NB4 (cell line): ENCODE data around the gene SULF2.

Source experiments
- POLR2A ChIP-seq: IDR thresholded peaks from 2 replicates; pipeline ENCODE4 v1.6.1; 2011; ENCODE audit warnings: mild to moderate bottlenecking; ENCODE audit not compliant: insufficient read length; ENCODE audit errors: extremely low read depth
- TF ChIP-seq, protein P1 (sequence below): IDR thresholded peaks from one replicate; pipeline ENCODE4 v1.5.1; 2012; ENCODE audit warnings: low read depth, low read length
- TF ChIP-seq, protein P2 (sequence below): IDR thresholded peaks from 2 replicates; pipeline ENCODE4 v1.6.1; 2011; ENCODE audit warnings: low read depth, low read length

DNA sequence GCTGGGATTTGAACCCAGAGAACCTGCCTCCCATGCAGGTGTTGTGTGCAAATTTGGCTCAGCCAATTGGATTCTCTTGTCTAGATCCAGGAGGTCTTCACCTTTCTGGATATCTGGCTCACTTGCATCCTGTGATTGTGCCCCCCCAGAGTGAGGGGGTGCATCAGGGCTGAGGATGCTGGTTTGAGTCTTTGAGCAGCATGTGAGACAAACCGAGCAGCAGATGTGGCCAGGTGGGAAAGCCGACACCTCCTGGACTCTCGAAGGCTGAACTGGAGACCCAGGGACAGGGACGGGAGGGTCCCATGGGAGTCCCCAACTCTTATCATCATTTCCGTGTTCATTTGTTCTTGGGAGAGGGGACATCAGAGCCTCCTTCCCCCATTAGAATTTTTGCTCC, 30.6 kb upstream of the SULF2 start:
- TF ChIP-seq, protein P1, sequence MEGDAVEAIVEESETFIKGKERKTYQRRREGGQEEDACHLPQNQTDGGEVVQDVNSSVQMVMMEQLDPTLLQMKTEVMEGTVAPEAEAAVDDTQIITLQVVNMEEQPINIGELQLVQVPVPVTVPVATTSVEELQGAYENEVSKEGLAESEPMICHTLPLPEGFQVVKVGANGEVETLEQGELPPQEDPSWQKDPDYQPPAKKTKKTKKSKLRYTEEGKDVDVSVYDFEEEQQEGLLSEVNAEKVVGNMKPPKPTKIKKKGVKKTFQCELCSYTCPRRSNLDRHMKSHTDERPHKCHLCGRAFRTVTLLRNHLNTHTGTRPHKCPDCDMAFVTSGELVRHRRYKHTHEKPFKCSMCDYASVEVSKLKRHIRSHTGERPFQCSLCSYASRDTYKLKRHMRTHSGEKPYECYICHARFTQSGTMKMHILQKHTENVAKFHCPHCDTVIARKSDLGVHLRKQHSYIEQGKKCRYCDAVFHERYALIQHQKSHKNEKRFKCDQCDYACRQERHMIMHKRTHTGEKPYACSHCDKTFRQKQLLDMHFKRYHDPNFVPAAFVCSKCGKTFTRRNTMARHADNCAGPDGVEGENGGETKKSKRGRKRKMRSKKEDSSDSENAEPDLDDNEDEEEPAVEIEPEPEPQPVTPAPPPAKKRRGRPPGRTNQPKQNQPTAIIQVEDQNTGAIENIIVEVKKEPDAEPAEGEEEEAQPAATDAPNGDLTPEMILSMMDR = no peak
- TF ChIP-seq POLR2A = no peak
- TF ChIP-seq, protein P2, sequence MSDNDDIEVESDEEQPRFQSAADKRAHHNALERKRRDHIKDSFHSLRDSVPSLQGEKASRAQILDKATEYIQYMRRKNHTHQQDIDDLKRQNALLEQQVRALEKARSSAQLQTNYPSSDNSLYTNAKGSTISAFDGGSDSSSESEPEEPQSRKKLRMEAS = no peak
